ENCODE measurements around the gene RUVBL1.

The RUVBL1 gene

GRCh38 chr3:128143496-128143895 is 19.9 kb upstream of the RUVBL1 start:
- Histone ChIP-seq H3K4me3 (replicated peaks; ENCODE audit: insufficient read depth, low read length) (no peak overlapping the region), H3K27me3 (ENCODE audit: insufficient read depth, poor library complexity, severe bottlenecking) (no peaks in the 10 kb centered on the region), H3K27ac (replicated peaks) (no peak overlapping the region)
- no peak for TF ChIP-seq SPI1 (IDR thresholded peaks at IDR 0.05; ENCODE audit: borderline replicate concordance, low read depth)
- no peak for TF ChIP-seq CTCF (IDR thresholded peaks at IDR 0.05; ENCODE audit: insufficient read depth, low read length)
- no peak for TF ChIP-seq REST (IDR thresholded peaks at IDR 0.05; ENCODE audit: insufficient replicate concordance, low read depth)
- TF ChIP-seq GABPA (IDR thresholded peaks at IDR 0.05; ENCODE audit: low read depth), result no peak
- no peak for TF ChIP-seq POLR2AphosphoS5 (IDR thresholded peaks at IDR 0.05; ENCODE audit: low read depth)
- no peak for DNase-seq (ENCODE audit: low read depth in 1 of 2, low spot score in 1 of 2)

- Histone ChIP-seq H3K27me3 (ENCODE audit: insufficient read depth, poor library complexity, severe bottlenecking) (no peaks in the 10 kb centered on the region), H3K27ac (replicated peaks) (no peak overlapping the region), H3K4me3 (replicated peaks; ENCODE audit: insufficient read depth, low read length) (no peak overlapping the region)
- peak in 1 of 2 experiments; percentile 48 for DNase-seq (ENCODE audit: low read depth in 1 of 2, low spot score in 1 of 2)
- TF ChIP-seq CTCF (IDR thresholded peaks at IDR 0.05; ENCODE audit: insufficient read depth, low read length) (peak; percentile 56), POLR2AphosphoS5 (IDR thresholded peaks at IDR 0.05; ENCODE audit: low read depth) (no peak)
These were observed 9.8 kb upstream of the RUVBL1 start for GRCh38 chr3:128133273-128133883.

- TF ChIP-seq SPI1 (IDR thresholded peaks at IDR 0.05; ENCODE audit: borderline replicate concordance, low read depth), result no peak
- no peak for TF ChIP-seq REST (IDR thresholded peaks at IDR 0.05; ENCODE audit: insufficient replicate concordance, low read depth)
- no peak for TF ChIP-seq GABPA (IDR thresholded peaks at IDR 0.05; ENCODE audit: low read depth)
- no peak for TF ChIP-seq CTCF (IDR thresholded peaks at IDR 0.05; ENCODE audit: insufficient read depth, low read length)
- TF ChIP-seq POLR2AphosphoS5 (IDR thresholded peaks at IDR 0.05; ENCODE audit: low read depth), result no peak
- Histone ChIP-seq H3K4me3 (replicated peaks; ENCODE audit: insufficient read depth, low read length) (no peak overlapping the region), H3K27me3 (ENCODE audit: insufficient read depth, poor library complexity, severe bottlenecking) (no peaks in the 10 kb centered on the region), H3K27ac (replicated peaks) (no peak overlapping the region)
- no peak for DNase-seq (ENCODE audit: low read depth in 1 of 2, low spot score in 1 of 2)
These were observed 8.5 kb upstream of the RUVBL1 start for GRCh38 chr3:128131897-128132646.
